Astrocyte (in vitro differentiated cells and primary cell): ENCODE results near the gene ZBBX.

Source experiments
- EZH2 ChIP-seq: IDR thresholded peaks from 2 replicates; pipeline ENCODE4 v1.6.1; 2012; ENCODE audit warnings: mild to moderate bottlenecking, low read length, inconsistent platforms; ENCODE audit not compliant: insufficient read depth
- TF ChIP-seq, protein P1 (sequence below): IDR thresholded peaks from 2 replicates; pipeline ENCODE4 v1.5.1; 2011; ENCODE audit warnings: low read depth, mild to moderate bottlenecking, inconsistent platforms, low read length, moderate library complexity; ENCODE audit not compliant: insufficient read depth

DNA sequence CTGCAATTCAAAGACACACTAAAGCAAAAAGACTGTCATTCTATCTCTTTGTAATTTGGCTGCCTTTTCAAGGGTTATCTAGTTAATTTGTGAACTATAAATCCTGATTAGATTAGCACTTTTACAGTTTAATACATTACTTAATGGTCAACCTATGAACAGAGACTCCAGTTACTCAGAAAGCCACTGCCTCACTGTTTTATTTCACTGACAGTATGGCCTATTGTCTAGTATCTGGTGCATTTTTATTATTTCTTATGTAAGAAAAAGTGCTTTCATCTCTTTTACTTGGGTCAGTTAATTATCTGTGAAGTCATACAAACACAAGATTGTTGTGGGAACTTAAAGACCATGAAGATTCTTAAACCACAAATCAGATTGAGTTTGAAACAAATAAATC lies 133.8 kb downstream of the ZBBX start:
- TF ChIP-seq, protein P1, sequence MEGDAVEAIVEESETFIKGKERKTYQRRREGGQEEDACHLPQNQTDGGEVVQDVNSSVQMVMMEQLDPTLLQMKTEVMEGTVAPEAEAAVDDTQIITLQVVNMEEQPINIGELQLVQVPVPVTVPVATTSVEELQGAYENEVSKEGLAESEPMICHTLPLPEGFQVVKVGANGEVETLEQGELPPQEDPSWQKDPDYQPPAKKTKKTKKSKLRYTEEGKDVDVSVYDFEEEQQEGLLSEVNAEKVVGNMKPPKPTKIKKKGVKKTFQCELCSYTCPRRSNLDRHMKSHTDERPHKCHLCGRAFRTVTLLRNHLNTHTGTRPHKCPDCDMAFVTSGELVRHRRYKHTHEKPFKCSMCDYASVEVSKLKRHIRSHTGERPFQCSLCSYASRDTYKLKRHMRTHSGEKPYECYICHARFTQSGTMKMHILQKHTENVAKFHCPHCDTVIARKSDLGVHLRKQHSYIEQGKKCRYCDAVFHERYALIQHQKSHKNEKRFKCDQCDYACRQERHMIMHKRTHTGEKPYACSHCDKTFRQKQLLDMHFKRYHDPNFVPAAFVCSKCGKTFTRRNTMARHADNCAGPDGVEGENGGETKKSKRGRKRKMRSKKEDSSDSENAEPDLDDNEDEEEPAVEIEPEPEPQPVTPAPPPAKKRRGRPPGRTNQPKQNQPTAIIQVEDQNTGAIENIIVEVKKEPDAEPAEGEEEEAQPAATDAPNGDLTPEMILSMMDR, result no peak
- TF ChIP-seq EZH2, result no peak
